Smooth muscle cell (in vitro differentiated cells): Measurements from ENCODE around the gene PCDH9. TPM values are rescaled to one million over a fixed set of nuclear protein-coding genes. Genes with fewer than 3 reads are reported as not detected.

Source experiments
- DNase-seq: peaks from one replicate; lab custom pipeline; 2025; ENCODE audit not compliant: unreplicated experiment; lab: John Stamatoyannopoulos, UW
- H2AFZ ChIP-seq: fragments of 200-600 bp; sonication (generic); 2 replicates; pipeline ENCODE4 v1.6.0; 2016; ENCODE audit warnings: antibody characterized with exemption, low read depth, mild to moderate bottlenecking
- H3F3A ChIP-seq: fragments of 200-600 bp; sonication (generic); 2 replicates; pipeline ENCODE4 v1.6.0; 2017; ENCODE audit warnings: antibody characterized with exemption, low read depth
- H3K27ac ChIP-seq: fragments of 200-600 bp; sonication (generic); 2 replicates; pipeline ENCODE4 v1.5.1; 2016; ENCODE audit warnings: low read depth, mild to moderate bottlenecking
- H3K27me3 ChIP-seq: fragments of 200-600 bp; sonication (generic); 2 replicates; pipeline ENCODE4 v1.6.1; 2016; ENCODE audit warnings: low read depth, mild to moderate bottlenecking
- H3K36me3 ChIP-seq: fragments of 200-600 bp; sonication (generic); 2 replicates; pipeline ENCODE4 v1.5.1; 2016; ENCODE audit warnings: low read depth
- H3K4me1 ChIP-seq: fragments of 200-600 bp; sonication (generic); 2 replicates; pipeline ENCODE4 v1.5.1; 2016; ENCODE audit warnings: low read depth
- H3K4me2 ChIP-seq: fragments of 200-600 bp; sonication (generic); 2 replicates; pipeline ENCODE4 v1.6.0; 2016; ENCODE audit warnings: mild to moderate bottlenecking
- H3K4me3 ChIP-seq: fragments of 200-600 bp; sonication (generic); 2 replicates; pipeline ENCODE4 v1.5.1; 2016; ENCODE audit warnings: mild to moderate bottlenecking
- H3K79me2 ChIP-seq: fragments of 200-600 bp; sonication (generic); 2 replicates; pipeline ENCODE4 v1.6.0; 2016; ENCODE audit warnings: low read depth, mild to moderate bottlenecking
- H3K9ac ChIP-seq: fragments of 200-600 bp; sonication (generic); 2 replicates; pipeline ENCODE4 v1.6.0; 2016; ENCODE audit warnings: low read depth
- H3K9me3 ChIP-seq: fragments of 200-600 bp; sonication (generic); replicated peaks from 2 replicates; pipeline ENCODE4 v1.5.1; 2016; ENCODE audit warnings: low read depth
- H4K20me1 ChIP-seq: fragments of 200-600 bp; sonication (generic); 2 replicates; pipeline ENCODE4 v1.6.0; 2016; ENCODE audit warnings: low read depth
- WGBS: methylation state at CpG from one replicate; pipeline ENCODE4 v1.1.7; 2016; ENCODE audit warnings: low lambda C conversion rate; 5-methylcytosine and 5-hydroxymethylcytosine counted together
- polyA plus RNA-seq: library from polyadenylated mRNA; unstranded; fragments of >200 nt; fragmentation: Nextera tagmentation; extraction: Ambion mirVana; gene quantifications from 2 replicates; pipeline ENCODE4 v1.2.1, GENCODE V29; 2016
- total RNA-seq: library from RNA; depleted of rRNA; stranded (reverse); fragments of >200 nt; gene quantifications from 2 replicates; pipeline ENCODE4 v1.2.3, GENCODE V29; 2014
- TF ChIP-seq, protein P1 (sequence below): fragments of 200-600 bp; sonication (generic); IDR thresholded peaks from 2 replicates; pipeline ENCODE4 v1.5.1; 2017; ENCODE audit warnings: borderline replicate concordance, mild to moderate bottlenecking, antibody characterized with exemption; ENCODE audit not compliant: insufficient read depth, poor library complexity, severe bottlenecking

Gene PCDH9
- total and polyA plus RNA-seq, 2 experiments from 2014 or later = 0.65 to 1.9 TPM

DNA sequence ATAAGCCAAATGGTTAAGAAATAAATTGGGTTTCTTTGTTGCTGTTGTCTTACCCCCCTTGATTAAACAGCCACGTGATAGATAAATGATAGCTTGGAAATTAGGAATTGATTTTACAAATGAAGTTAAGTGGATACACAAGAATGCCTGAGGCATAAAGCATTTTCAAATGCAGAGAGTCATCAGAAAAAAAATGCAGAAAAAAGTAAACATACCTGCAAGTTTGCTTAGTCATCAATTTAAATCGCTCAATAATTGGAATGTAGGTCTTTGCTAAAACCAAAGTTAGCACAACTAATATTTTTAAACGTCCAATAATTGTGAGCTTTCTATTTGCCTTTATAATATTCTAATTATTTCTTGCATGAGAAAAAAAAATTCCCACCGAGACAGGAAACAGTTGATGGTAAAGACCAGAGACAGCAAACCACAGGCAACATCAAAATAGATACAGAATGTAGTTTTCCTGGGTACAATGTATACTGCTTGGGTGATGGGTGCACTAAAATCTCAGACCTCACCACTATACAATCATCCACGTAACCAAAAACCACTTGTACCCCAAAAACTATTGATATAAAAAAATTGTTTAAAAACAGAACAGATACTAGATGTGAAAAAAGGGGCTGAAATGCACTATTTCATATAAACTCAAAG lies 924.0 kb downstream of the PCDH9 start:
- no peaks in the 10 kb centered on the region for H3F3A ChIP-seq
- TF ChIP-seq, protein P1, sequence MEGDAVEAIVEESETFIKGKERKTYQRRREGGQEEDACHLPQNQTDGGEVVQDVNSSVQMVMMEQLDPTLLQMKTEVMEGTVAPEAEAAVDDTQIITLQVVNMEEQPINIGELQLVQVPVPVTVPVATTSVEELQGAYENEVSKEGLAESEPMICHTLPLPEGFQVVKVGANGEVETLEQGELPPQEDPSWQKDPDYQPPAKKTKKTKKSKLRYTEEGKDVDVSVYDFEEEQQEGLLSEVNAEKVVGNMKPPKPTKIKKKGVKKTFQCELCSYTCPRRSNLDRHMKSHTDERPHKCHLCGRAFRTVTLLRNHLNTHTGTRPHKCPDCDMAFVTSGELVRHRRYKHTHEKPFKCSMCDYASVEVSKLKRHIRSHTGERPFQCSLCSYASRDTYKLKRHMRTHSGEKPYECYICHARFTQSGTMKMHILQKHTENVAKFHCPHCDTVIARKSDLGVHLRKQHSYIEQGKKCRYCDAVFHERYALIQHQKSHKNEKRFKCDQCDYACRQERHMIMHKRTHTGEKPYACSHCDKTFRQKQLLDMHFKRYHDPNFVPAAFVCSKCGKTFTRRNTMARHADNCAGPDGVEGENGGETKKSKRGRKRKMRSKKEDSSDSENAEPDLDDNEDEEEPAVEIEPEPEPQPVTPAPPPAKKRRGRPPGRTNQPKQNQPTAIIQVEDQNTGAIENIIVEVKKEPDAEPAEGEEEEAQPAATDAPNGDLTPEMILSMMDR = no peak
- DNase-seq = no peak
- no peaks in the 10 kb centered on the region for H3K79me2 ChIP-seq
- H3K4me3 ChIP-seq = no peak overlapping the region
- H3K4me1 ChIP-seq = no peaks in the 10 kb centered on the region
- no peak overlapping the region for H3K4me2 ChIP-seq
- H3K27me3 ChIP-seq = no peaks in the 10 kb centered on the region
- H3K27ac ChIP-seq = no peak overlapping the region
- H3K9ac ChIP-seq = no peak overlapping the region
- no peak overlapping the region for H2AFZ ChIP-seq
- H3K9me3 ChIP-seq = no peaks in the 10 kb centered on the region
- H4K20me1 ChIP-seq = no peaks in the 10 kb centered on the region
- WGBS = 88% methylated on average over 5 of the region's 5 CpGs
- H3K36me3 ChIP-seq = no peaks in the 10 kb centered on the region

DNA sequence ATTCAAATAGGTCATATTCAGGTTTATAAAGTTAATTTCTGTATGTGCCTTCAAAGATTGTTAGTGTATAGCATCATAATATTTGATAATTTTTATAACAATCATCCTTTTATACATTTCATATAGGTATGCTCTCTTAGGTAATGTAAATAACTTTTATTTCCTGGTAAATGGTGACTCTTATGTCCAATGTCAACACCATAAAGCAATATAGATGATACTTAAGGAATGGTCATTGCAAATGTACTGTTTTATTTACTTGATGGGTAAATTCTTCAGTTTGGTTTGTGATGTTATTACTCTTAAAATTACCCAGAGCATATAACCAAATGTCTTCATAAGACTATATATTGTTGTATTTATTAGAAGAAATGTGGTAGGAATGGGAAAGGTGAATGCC lies 928.7 kb downstream of the PCDH9 start:
- Histone ChIP-seq H2AFZ (no peak overlapping the region), H3K27me3 (no peaks in the 10 kb centered on the region), H3K4me2 (no peak overlapping the region), H3K9ac (no peak overlapping the region), H3K27ac (no peak overlapping the region), H3K4me3 (no peak overlapping the region), H3K4me1 (no peaks in the 10 kb centered on the region), H4K20me1 (no peaks in the 10 kb centered on the region), H3K9me3 (no peaks in the 10 kb centered on the region), H3K36me3 (no peaks in the 10 kb centered on the region), H3F3A (no peaks in the 10 kb centered on the region), H3K79me2 (no peaks in the 10 kb centered on the region)
- TF ChIP-seq, protein P1 = no peak
- DNase-seq = no peak

DNA sequence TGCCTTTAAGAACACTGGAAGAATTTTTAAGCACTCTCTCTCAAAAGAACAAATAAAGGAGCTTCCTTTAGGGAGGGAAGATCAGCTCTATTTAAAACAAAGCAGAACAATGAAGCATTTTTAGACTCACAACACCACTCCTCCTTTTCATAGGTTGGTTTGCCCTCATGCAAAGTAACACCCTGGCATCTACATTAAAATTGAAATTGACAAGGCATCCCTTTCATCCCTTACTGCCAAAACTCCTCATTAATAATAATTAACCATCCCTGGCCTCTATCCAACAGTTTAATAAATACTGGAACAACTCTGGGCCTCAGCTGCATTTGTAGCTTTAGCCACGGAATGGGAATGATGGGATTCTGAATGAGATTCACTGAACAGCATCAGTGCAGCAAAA lies 929.1 kb downstream of the PCDH9 start:
- H3K27me3 ChIP-seq = no peaks in the 10 kb centered on the region
- TF ChIP-seq, protein P1 = no peak
- H3K4me2 ChIP-seq = no peak overlapping the region
- no peak overlapping the region for H3K4me3 ChIP-seq
- H3K9ac ChIP-seq = no peak overlapping the region
- H3F3A ChIP-seq = no peaks in the 10 kb centered on the region
- H3K9me3 ChIP-seq = no peaks in the 10 kb centered on the region
- 91% methylated on average over 1 of the region's 1 CpG for WGBS
- no peaks in the 10 kb centered on the region for H3K4me1 ChIP-seq
- no peak overlapping the region for H2AFZ ChIP-seq
- no peak for DNase-seq
- no peaks in the 10 kb centered on the region for H3K36me3 ChIP-seq
- H4K20me1 ChIP-seq = no peaks in the 10 kb centered on the region
- no peak overlapping the region for H3K27ac ChIP-seq
- no peaks in the 10 kb centered on the region for H3K79me2 ChIP-seq

DNA sequence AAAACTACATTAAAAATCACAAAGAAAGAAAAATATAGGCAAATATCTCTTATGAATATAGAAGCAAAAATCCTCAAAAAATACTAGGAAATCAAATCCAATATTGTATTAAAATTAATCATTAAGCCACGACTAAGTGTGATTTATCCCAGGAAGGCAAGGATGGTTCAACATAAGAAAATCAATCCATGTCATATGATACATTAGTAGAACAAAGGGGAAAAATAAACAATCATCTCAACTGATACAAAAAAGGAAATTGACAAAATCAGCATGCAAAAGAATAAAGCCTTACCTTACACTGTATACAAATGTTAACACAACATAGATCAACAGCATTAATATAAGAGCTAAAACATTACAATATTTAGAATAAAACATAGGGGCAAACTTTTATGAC lies 933.3 kb downstream of the PCDH9 start:
- Histone ChIP-seq H3K9me3 (no peaks in the 10 kb centered on the region), H3K4me2 (no peak overlapping the region), H3K36me3 (no peaks in the 10 kb centered on the region), H2AFZ (no peak overlapping the region), H3F3A (no peaks in the 10 kb centered on the region), H3K79me2 (no peaks in the 10 kb centered on the region), H3K4me1 (no peaks in the 10 kb centered on the region), H3K27ac (no peak overlapping the region), H3K4me3 (no peak overlapping the region), H3K27me3 (no peaks in the 10 kb centered on the region), H3K9ac (no peak overlapping the region), H4K20me1 (no peaks in the 10 kb centered on the region)
- WGBS = 83% methylated on average over 1 of the region's 1 CpG
- no peak for DNase-seq
- TF ChIP-seq, protein P1 = no peak
